D341Med (cell line): ENCODE data around the gene RUVBL2.

ENCODE experiments used
- DNase-seq: peaks from one replicate; pipeline ENCODE4 v3.0.0; 2012; ENCODE audit warnings: low spot score

Gene RUVBL2

DNA sequence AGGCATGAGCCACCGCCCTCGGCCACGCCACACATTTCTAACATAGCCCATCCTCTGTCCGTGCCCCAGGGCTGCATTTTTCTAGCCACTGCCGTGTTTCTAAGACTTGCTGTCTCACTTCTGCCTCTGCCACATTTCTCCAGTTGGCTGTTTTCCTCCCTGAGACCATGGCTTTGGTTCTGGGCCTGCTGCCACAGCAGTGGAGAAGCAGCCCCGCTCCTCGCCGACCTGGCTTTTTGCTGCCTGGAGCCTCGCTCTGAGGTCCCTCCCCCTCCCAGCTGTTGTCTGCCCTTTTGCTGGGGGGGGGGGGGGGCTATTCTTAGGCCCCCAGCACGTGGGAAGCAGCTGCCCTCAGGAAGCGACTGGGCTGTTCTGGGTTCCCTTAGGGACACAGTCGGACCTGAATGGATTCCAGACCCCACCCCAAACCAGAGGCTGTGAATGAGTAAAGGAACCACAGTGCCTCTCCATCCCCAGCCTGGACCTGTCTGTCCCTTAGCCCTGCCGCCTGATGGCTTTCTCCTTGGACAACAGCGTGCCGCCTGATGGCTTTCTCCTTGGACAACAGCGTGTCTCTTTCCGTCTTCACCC is 3.9 kb upstream of the RUVBL2 start:
- no peak for DNase-seq

DNA sequence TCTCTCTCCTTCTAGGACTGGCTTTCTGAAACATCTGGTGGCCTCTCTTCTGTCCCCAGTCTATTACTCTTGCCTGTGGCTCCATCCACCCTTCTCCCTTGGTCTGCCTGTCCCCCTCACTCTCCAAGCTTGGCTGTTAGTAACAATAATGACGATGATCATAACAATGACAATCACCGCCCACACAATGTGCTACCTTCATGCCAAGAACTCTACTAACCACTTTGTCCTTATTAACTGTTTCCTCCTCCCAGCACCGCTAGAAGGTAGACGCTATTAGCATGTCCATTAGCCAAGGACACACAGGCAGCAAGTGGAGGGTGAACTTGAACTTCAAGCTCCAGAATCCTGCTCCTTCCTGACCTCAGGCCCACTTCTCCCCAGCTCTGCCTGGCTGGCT is 3.3 kb upstream of the RUVBL2 start:
- no peak for DNase-seq

GRCh38 chr19:48991011-48991609 is 2.6 kb upstream of the RUVBL2 start:
- no peak for DNase-seq

DNA sequence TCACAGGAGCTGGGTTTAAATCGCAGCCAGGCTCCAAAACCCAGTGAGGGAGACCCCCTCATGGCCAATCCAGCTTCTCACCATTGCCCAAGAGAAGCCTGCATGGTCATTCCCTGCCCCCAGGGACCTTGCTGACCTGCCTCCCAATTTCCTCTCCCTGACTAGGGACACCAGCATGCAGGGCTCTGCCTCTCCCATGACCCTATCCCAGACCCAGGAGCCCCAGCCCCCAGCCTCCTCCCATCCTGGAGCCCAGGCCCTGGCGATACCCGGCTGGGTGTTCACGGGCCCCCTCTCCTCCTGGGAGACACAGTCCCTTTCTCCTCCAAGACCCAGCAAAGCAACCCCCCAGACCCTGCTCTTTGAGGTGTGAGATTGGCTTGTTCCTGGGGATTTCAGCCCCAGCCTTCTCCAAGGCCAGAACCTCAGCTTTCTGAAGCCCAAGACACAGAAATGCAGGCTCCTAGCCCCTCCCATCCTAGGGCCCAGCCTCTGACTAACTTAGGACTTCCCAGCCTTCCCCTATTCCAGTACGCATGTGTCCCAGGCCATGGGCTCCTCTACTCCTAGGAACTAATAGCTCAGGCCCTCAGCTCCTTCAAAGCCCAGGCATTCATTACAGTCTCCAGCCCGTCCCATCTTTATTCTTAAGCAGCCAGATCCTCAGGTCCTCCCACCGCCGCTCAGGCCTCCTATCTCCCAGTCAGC is 1.7 kb upstream of the RUVBL2 start:
- DNase-seq: peak; percentile 56

DNA sequence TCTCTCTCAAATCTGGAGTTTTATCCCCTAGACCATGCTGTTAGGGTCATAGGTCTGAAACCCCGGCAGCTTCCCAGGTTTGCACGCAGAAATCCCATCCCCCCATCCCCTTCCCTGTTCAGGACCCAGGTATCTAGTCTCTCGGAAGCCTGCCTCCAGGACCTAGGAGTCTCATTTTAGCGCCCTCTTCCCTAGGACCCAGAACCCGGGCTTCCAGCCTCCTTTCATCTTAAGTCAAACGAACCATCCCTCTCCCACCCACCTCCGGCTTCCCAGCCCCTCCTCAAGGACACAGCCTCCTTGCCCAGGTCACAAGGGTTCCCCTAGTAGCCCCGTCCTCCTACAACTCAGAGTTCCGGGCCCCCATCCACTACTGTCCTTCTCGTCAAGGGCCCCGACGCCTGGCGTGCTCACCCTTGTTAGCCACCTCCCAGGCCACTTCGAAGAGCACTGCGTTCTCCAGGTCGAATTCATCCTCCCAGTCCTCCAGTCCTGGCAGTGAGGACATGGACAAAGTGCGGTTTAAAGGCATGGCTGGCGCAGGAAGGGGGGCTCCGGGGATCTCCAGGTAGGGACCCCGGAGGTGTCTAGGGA is 1.0 kb upstream of the RUVBL2 start:
- peak; percentile 32 for DNase-seq

GRCh38 chr19:48994035-48994386 is 324 bp downstream of the RUVBL2 start:
- no peak for DNase-seq

GRCh38 chr19:48997972-48998371 is 4.3 kb downstream of the RUVBL2 start:
- peak; percentile 73 for DNase-seq

GRCh38 chr19:48999481-49000325 is 6.0 kb downstream of the RUVBL2 start:
- peak; percentile 73 for DNase-seq

- no peak for DNase-seq
Measured at GRCh38 chr19:49004133-49004532, 10.4 kb downstream of the RUVBL2 start.

GRCh38 chr19:49004964-49005614 is 11.4 kb downstream of the RUVBL2 start:
- DNase-seq: no peak

DNA sequence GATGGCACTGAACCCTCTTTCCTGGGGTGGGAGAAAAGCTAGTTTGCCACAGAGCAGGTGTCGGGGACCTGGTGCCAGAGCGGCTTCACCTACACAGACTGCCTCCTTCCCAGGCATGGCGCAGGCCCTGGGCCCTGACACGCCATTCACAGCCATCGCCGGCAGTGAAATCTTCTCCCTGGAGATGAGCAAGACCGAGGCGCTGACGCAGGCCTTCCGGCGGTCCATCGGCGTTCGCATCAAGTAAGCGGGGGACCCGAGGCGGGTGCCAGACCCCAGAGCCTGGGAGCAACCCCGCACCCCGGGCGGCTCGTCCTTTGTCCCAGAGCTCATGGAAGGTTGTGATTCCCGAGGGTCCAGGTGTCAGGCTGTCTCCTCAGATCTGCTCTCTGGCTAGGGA is 13.2 kb downstream of the RUVBL2 start:
- no peak for DNase-seq

- no peak for DNase-seq
Measured at GRCh38 chr19:49009828-49010227, 16.1 kb downstream of the RUVBL2 start.

DNA sequence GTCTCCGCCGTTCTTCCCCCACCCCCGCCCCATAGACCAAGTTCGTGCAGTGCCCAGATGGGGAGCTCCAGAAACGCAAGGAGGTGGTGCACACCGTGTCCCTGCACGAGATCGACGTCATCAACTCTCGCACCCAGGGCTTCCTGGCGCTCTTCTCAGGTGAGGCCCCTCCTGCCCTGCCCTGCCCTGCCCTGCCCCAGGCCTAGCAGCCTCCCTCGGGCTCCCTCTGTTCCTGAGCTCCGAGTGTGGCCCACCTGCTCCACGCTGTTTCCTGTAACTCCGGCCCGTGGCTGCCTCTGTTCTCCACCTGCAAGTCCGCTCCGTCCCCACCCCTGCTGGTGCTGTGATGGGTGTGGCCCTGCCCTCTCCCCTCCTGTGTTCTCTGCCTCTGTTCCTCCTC is 16.8 kb downstream of the RUVBL2 start:
- DNase-seq: no peak

DNA sequence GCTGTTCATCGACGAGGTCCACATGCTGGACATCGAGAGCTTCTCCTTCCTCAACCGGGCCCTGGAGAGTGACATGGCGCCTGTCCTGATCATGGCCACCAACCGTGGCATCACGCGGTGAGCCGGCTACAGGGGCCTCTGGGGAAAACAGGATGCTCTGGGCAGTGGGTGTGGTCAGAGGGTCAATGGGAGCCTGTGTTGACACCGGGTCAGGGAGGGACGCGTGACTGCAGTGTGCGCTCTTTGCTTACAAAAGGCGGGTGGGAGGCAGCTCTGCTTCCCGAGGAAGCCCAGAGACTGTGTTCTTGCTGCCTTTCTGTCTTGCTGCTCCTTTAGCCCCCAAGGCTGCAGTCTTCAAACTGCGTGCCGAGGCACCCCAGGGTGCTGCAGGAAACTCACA is 17.5 kb downstream of the RUVBL2 start:
- no peak for DNase-seq

- no peak for DNase-seq
Measured at GRCh38 chr19:49014123-49014869, 20.6 kb downstream of the RUVBL2 start.

- no peak for DNase-seq
Measured at GRCh38 chr19:49014870-49015255, 21.2 kb downstream of the RUVBL2 start.

DNA sequence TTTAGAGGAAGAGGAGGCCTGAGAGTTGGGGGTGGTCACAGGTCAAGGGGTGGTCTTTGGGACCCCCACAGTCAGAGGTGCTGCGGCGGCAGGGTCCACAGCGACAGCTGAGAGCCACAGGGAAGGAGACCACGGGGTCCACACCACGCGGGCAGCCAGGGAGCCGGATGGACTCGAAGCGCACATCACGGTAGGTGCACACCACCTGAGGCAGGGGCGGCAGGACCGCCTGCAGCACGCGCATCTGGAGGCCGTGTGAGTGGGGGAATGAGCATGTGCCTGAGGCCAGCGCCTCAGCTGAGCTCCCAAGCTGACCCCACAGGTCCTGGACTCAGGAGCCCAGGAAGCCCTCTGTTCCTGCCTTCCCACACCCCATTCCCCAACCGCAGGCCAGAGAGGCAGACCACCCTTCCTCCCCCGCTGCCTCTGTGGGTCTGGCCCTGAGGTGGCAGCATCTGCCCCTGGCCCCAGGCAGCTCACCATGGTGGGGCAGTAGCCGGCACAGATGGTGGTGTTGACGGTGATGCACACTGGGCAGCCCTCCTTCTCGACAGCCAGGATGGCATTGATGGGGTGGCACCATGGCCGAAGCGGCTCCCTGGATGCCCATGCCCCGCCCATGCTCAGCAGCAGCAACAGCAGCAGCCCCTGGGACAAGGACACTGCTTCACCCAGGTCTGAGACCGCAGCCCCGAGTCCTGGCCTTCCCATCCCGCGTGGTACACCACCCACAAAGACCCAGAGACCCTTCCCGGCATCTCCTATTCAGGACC is 22.6 kb downstream of the RUVBL2 start:
- DNase-seq: no peak

- DNase-seq: peak; percentile 22
Measured at GRCh38 chr19:49017041-49017665, 23.5 kb downstream of the RUVBL2 start, which contains the start of gene LHB. Gene LHB, minus strand, starts transcription at chr19:49017091. Its CDS starts 10 bp downstream, at chr19:49017081.

DNA sequence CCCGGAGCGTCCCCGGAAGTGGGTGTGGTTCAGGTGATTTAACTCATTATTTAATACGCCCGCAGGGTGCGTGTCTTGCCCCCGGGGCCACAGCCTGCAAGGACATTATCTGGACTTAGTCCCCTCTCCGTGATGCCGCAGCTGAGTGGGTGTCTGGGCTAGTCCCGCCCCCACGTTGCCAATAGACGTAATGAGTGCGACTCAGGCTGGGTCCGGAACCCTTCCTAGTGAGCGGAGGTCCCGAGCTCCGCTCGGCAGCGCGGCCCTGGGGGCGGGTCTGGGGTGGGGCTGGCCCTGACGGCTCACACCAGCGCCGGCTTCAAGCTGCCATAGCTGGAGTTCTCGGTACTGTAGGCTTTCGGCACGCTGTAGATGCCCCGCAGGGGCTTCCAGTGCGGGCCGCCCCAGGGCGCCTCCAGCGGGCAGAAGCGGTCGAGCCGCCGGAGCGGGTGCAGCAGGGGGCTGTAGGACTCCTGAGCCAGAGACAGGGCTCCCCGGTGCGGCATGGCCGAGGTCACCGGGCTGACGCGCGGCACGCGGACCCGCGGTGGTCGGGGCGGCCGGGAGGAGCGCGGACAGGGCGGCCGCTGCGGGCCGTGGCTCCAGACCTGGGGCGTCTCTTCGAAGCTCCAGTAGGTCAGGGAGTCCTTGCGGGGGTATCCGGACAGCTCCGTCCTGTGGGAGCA is 24.1 kb downstream of the RUVBL2 start:
- DNase-seq: peak; percentile 89
